ENCODE results near the gene LGI1.

The LGI1 gene

DNA sequence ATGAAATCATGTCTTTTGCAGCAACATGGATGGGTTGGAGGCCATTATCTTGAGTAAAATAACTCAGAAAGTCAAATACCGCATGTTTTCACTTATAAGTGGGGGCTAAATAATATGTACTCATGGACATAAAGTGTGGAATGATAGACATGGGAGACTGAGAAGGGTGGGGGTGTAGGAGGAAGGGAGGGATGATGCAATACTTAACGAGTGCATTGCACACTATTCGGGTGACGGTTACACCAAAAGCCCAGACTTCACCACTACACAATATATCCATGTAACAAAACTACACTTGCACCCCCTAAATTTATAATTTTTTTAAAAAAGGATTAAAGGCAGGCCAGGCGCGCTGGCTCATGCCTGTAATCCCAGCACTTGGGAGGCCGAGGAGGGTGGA, 13.6 kb downstream of the LGI1 start:
- Mint-ChIP-seq H3K27ac (no peak overlapping the region), H3K9me3 (no peaks in the 10 kb centered on the region), H3K4me1 (no peaks in the 10 kb centered on the region), H3K36me3 (no peaks in the 10 kb centered on the region), H3K4me3 (no peak overlapping the region)
- DNase-seq (ENCODE audit: low spot score in 2 of 2) (no peak), ATAC-seq (no peak)

DNA sequence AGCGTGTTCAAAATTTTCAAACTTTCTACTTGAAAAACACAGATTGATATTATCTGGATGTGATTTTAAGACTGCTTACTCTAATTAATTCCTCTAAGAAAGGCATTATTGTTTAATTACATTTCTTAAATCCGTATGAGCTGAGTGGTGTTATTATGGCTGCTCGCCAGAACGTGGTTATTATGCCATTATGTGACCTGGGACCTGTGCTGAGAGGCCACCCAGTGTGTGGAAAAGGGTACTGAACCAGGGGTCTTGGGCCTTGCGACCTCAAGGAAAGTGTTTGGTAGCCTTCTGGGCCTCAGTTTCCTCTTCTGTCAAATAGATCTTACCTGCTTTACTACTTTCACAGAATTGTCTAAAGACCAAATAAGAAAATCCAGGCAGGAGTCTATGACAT, 15.4 kb downstream of the LGI1 start:
- Mint-ChIP-seq H3K36me3 (no peaks in the 10 kb centered on the region), H3K9me3 (no peaks in the 10 kb centered on the region), H3K4me1 (no peaks in the 10 kb centered on the region), H3K4me3 (no peak overlapping the region), H3K27ac (no peak overlapping the region)
- ATAC-seq (no peak), DNase-seq (ENCODE audit: low spot score in 2 of 2) (no peak)

GRCh38 chr10:93773705-93774104, 16.0 kb downstream of the LGI1 start:
- DNase-seq (ENCODE audit: low spot score in 2 of 2) (no peak), ATAC-seq (peak; percentile 8)
- no peaks in the 10 kb centered on the region for H3K36me3 Mint-ChIP-seq
- no peak overlapping the region for H3K4me3 Mint-ChIP-seq
- no peak overlapping the region for H3K27ac Mint-ChIP-seq
- H3K4me1 Mint-ChIP-seq: no peaks in the 10 kb centered on the region
- H3K9me3 Mint-ChIP-seq: no peaks in the 10 kb centered on the region

DNA sequence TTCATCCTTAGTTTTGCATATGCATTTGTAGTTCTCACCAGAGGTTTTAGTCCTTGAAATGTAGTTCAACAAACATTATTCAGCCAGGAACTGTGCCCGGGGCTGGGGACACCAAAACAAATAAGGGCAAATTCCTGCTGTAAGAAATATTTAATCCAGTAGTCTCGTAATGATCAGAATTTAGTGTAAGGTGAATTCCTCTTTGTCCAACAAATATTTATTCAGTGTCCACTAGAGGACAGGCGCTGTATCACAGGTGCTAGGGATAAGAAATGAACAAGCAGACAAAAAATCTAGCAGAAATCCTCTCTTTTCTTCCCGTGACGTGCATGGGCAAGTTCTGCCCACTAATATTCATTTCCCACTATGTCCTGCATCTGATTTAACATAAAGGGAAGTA, 17.6 kb downstream of the LGI1 start:
- DNase-seq (ENCODE audit: low spot score in 2 of 2): no peak
- no peaks in the 10 kb centered on the region for H3K4me1 Mint-ChIP-seq
- no peak for ATAC-seq
- no peaks in the 10 kb centered on the region for H3K36me3 Mint-ChIP-seq
- H3K27ac Mint-ChIP-seq: no peak overlapping the region
- no peaks in the 10 kb centered on the region for H3K9me3 Mint-ChIP-seq
- H3K4me3 Mint-ChIP-seq: no peak overlapping the region

GRCh38 chr10:93777092-93777491, 19.4 kb downstream of the LGI1 start:
- no peak for ATAC-seq
- no peak for DNase-seq (ENCODE audit: low spot score in 2 of 2)
- no peaks in the 10 kb centered on the region for H3K9me3 Mint-ChIP-seq
- no peaks in the 10 kb centered on the region for H3K4me1 Mint-ChIP-seq
- no peak overlapping the region for H3K27ac Mint-ChIP-seq
- no peak overlapping the region for H3K4me3 Mint-ChIP-seq
- H3K36me3 Mint-ChIP-seq: no peaks in the 10 kb centered on the region

DNA sequence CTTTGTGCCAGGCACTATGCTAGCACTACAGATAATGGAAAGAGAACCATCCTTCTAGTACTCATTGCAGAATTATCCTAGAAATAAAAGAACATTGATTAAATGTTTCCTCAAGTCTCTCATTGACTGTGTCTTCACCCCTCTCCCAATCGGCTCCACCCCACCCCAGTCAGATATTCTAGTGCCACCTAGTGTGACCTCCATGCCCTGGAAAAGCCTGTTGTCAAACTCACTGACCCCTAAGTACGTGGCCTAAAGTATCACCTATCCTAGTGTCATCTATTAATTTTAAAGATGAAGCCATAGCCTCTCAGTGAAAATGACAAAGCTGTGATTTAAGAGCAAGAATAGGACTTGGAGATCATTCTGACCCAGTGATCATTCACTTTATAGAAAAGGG, 26.3 kb downstream of the LGI1 start:
- no peak overlapping the region for H3K4me3 Mint-ChIP-seq
- H3K9me3 Mint-ChIP-seq: no peaks in the 10 kb centered on the region
- no peak for DNase-seq (ENCODE audit: low spot score in 2 of 2)
- no peaks in the 10 kb centered on the region for H3K4me1 Mint-ChIP-seq
- H3K27ac Mint-ChIP-seq: no peak overlapping the region
- H3K36me3 Mint-ChIP-seq: no peaks in the 10 kb centered on the region
- ATAC-seq: no peak

DNA sequence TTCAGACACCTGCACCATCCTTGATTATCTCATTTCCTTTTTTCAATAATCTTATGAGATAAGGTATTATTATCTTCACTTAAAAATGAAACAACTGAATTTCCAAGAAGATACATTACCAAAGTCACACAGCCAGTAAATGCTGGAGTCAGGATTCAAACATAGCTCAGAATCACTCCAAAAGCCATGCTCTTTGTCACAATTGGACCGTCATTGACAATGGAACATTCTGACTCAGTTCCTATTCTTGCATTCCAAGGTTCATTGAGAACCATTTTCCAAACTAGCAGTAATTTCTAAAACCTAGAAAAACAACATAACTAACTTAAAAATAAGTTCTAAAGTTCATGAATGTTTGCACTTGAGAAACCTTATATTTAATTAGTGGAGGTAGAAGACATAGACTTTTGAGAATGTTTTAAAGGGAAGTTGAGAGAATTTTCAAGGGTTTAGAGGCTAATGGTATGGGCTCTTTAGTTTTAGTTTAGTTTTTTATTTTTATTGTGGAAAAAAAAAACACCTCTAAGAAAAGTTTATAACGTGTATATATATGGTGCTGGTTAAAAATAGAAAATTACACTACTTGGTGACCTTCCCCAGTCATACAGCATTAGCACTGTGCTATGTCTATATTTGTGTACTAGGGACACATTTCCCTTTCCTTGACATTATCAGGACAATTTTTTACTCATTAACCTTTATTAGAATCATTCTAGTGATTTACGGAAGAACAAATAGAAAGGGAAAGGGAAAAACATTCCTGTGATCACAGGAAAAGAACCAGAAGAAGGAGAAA, 30.9 kb downstream of the LGI1 start:
- H3K4me3 Mint-ChIP-seq: no peak overlapping the region
- no peak for ATAC-seq
- no peaks in the 10 kb centered on the region for H3K4me1 Mint-ChIP-seq
- no peak for DNase-seq (ENCODE audit: low spot score in 2 of 2)
- H3K36me3 Mint-ChIP-seq: no peaks in the 10 kb centered on the region
- no peaks in the 10 kb centered on the region for H3K9me3 Mint-ChIP-seq
- H3K27ac Mint-ChIP-seq: no peak overlapping the region

GRCh38 chr10:93790439-93790838, 32.7 kb downstream of the LGI1 start:
- H3K27ac Mint-ChIP-seq: no peak overlapping the region
- H3K36me3 Mint-ChIP-seq: no peaks in the 10 kb centered on the region
- ATAC-seq (no peak), DNase-seq (ENCODE audit: low spot score in 2 of 2) (no peak)
- H3K4me3 Mint-ChIP-seq: no peak overlapping the region
- no peaks in the 10 kb centered on the region for H3K9me3 Mint-ChIP-seq
- H3K4me1 Mint-ChIP-seq: no peaks in the 10 kb centered on the region

DNA sequence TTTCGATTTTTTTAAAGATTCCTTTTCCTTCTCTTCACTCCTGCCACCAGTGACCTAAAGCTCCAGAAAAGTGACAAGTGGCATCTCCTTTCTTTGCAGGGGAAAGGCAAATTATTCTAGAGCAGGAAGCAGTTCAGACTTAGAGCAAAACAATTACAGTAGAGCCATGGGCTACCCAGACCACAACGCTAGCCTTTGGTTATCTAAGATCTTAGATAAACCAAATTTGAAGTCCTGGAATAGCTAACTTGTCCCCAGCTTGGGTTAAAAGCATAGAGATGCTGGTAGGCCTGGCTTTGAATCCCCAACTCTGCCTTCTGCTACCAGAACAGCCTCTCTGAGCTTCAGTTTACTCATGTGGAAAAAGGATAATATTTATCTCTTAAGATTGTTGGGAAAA, 38.4 kb downstream of the LGI1 start:
- Mint-ChIP-seq H3K9me3 (no peaks in the 10 kb centered on the region), H3K4me3 (no peak overlapping the region), H3K36me3 (no peaks in the 10 kb centered on the region), H3K4me1 (no peaks in the 10 kb centered on the region), H3K27ac (no peak overlapping the region)
- ATAC-seq (no peak), DNase-seq (ENCODE audit: low spot score in 2 of 2) (no peak)

DNA sequence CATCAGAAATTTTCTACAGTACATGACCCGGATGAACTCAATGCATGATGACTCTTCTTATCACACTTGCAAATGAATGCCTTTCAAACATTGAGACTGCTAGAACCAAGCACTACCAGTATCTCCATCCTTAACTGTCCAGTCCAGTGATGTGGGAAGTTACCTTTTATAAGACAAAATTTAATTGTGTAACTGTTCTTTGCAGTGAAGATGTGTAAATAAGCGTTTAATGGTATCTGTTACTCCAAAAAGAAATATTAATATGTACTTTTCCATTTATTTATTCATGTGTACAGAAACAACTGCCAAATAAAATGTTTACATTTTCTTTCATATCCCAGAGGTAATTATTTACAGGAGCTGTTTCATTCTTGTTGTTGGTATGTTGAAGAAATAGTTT, 40.1 kb downstream of the LGI1 start:
- DNase-seq (ENCODE audit: low spot score in 2 of 2): no peak
- no peaks in the 10 kb centered on the region for H3K4me1 Mint-ChIP-seq
- no peaks in the 10 kb centered on the region for H3K36me3 Mint-ChIP-seq
- no peak for ATAC-seq
- H3K9me3 Mint-ChIP-seq: no peaks in the 10 kb centered on the region
- no peak overlapping the region for H3K27ac Mint-ChIP-seq
- no peak overlapping the region for H3K4me3 Mint-ChIP-seq

- ATAC-seq (no peak), DNase-seq (ENCODE audit: low spot score in 2 of 2) (no peak)
- Mint-ChIP-seq H3K27ac (no peak overlapping the region), H3K4me1 (no peaks in the 10 kb centered on the region), H3K9me3 (no peaks in the 10 kb centered on the region), H3K4me3 (no peak overlapping the region), H3K36me3 (no peaks in the 10 kb centered on the region)
Measured at GRCh38 chr10:93799155-93799708, 41.5 kb downstream of the LGI1 start.

- Mint-ChIP-seq H3K27ac (no peak overlapping the region), H3K4me1 (no peaks in the 10 kb centered on the region), H3K36me3 (no peaks in the 10 kb centered on the region), H3K4me3 (no peak overlapping the region), H3K9me3 (no peaks in the 10 kb centered on the region)
- DNase-seq (ENCODE audit: low spot score in 2 of 2) (no peak), ATAC-seq (no peak)
Measured at GRCh38 chr10:93804200-93804599, 46.5 kb downstream of the LGI1 start.

DNA sequence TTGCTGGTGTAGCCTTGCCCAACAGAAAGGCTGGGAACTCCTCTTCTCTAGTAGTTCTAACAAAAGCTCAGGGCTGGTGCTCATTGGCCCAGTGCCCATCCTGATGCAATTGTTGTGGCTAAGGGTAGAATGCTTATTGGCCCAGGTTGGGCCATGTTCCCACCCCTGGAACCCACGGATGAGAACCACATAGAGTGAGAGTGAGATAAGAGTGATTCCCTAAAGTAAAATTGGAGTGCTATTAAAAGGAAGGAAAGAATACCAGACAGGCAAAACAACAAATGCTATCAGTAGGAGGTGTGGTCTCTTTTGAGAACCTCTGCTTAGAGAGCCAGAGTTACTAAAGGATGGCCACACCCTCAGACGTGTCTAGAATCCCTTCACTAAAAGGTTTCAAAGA, 49.2 kb downstream of the LGI1 start:
- Mint-ChIP-seq H3K27ac (no peak overlapping the region), H3K36me3 (no peaks in the 10 kb centered on the region), H3K9me3 (no peaks in the 10 kb centered on the region), H3K4me1 (no peaks in the 10 kb centered on the region), H3K4me3 (no peak overlapping the region)
- ATAC-seq: no peak
- DNase-seq (ENCODE audit: low spot score in 2 of 2): no peak

- H3K27ac Mint-ChIP-seq: no peak overlapping the region
- ATAC-seq: no peak
- no peaks in the 10 kb centered on the region for H3K9me3 Mint-ChIP-seq
- DNase-seq (ENCODE audit: low spot score in 2 of 2): no peak
- H3K4me3 Mint-ChIP-seq: no peak overlapping the region
- no peaks in the 10 kb centered on the region for H3K4me1 Mint-ChIP-seq
- H3K36me3 Mint-ChIP-seq: no peaks in the 10 kb centered on the region
Measured at GRCh38 chr10:93807371-93807770, 49.6 kb downstream of the LGI1 start.

- H3K36me3 Mint-ChIP-seq: no peaks in the 10 kb centered on the region
- H3K9me3 Mint-ChIP-seq: no peaks in the 10 kb centered on the region
- no peak overlapping the region for H3K4me3 Mint-ChIP-seq
- ATAC-seq (no peak), DNase-seq (ENCODE audit: low spot score in 2 of 2) (no peak)
- H3K27ac Mint-ChIP-seq: no peak overlapping the region
- no peaks in the 10 kb centered on the region for H3K4me1 Mint-ChIP-seq
Measured at GRCh38 chr10:93812659-93813338, 55.1 kb downstream of the LGI1 start.

All from stimulated activated effector memory CD8-positive, alpha-beta T cell treated with anti-CD3 and anti-CD28 coated beads, Interleukin-12 subunit alpha, Interleukin-12 subunit beta, amount 100 ng/mL, for 72 hours (primary cell).